ENCODE data around the gene NFXL1.

The NFXL1 gene

DNA sequence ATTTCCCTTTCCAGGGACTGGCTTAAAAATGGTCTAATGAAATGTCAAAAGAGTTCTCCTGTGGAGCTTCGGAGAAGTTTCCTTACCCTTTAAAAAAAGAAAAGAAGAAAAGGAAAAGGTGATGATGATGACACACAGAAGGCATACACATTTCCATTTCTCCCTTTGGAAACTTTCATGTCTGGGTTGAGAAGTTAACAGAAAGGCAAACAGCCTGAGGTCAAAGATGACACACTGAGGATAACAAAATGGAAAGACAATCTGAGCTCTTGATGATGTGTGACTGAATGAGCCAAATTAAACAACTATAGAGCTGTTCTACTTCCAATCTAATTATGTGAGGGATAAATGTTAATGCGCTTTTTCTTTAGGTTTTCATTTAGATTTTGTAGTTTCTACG is 32.2 kb downstream of the NFXL1 start:
- no peak for DNase-seq

GRCh38 chr4:47879458-47879857 is 34.9 kb downstream of the NFXL1 start:
- DNase-seq = no peak

DNA sequence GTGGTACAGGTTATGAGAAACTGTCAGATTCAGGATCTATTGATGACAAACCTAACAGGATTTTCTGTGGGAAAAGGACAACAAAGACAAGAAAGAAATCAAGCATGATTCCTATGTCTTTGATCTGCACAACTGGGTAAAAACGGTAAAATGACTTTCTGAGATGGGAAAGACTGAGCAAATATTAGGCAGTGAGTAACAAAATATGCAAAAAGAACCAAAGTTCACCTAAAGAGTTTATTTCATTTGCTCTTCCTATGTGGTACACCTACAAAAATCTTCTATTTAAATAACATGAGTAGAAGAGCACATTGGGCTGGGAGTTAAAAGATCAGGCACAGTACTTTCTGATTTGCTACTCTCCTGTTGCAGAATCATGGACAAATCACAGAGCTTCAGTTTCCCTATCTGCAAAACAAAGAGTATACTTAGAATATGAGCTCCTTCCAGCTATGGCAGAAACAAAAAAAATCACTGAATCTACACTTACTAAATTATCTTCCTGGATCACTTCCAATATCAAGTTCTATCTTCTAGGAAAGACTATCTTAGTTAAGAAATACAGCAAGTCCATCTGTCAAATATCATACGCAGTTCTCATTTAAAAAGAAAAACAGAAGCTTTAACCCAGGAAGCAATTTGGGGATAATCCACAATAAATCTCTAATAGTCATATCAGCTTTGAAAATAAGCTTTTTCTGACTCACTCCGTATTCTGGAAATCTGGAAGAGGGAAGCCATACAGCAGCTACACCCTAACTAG is 37.4 kb downstream of the NFXL1 start:
- DNase-seq = no peak

DNA sequence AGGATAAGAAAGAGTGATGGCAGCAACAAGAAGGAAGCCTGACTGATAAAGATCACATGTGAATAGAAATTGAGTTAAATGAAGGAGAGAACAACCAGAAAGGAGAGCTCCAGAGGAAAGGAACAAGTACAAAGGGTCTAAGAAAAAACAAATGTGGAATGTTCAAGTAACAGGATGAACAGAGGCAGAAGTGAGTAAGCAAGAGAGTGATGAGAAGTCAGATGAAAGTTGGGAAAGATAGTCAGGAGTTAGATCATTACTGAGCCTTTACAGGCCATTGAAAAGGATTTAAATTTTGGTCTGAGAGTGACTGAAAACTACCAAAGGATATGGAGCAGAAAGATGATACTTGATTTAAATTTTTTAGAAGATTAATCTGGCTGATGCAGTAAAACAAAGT is 38.1 kb downstream of the NFXL1 start:
- no peak for DNase-seq

DNA sequence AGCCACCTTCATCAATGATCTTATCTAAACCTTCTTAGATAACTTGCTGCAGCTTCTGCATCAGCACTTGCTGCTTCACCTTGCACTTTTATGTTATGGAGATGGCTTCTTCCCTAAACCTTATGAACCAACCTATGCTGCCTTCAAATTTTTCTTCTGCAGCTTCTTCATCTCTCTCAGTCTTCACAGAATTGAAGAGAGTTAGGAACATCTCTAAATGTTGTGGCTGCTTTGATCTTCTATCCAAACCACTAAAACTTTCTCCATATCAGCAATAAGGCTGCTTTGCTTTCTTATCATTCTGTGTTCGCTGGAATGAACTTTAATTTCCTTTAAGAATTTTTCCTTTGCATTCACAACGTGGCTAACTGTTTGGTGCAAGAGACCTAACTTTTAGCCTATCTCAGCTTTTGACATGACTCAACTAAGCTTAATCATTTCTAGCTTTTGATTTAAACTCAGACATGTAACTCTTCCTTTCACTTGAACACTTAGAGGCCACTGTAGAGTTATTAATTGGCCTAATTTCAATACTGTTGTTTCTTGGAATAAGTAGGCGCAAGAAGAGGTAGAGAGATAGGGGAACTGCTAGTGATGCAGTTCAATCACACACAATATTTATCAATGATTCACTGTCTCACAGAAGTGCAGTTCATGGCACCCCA is 40.4 kb downstream of the NFXL1 start:
- DNase-seq = no peak

DNA sequence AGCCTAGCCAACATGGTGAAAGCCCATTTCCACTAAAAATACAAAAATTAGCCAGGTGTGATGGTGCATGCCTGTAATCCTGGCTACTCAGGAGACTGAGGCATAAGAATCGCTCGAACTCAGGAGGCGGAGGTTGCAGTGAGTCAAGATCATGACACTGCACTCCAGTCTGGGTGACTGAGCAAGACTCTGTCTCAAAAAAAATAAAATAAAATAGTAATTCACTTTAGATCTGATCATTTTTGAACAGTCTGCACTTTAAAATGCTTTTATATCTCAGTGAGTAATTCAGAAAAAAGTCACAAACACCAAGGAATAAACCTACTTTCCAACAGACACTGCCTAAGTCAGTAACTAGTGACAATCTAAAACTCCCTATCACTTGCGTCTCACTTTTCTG is 50.9 kb downstream of the NFXL1 start:
- DNase-seq = no peak

- no peak for DNase-seq
These were observed 52.1 kb downstream of the NFXL1 start for GRCh38 chr4:47862297-47862696.

DNA sequence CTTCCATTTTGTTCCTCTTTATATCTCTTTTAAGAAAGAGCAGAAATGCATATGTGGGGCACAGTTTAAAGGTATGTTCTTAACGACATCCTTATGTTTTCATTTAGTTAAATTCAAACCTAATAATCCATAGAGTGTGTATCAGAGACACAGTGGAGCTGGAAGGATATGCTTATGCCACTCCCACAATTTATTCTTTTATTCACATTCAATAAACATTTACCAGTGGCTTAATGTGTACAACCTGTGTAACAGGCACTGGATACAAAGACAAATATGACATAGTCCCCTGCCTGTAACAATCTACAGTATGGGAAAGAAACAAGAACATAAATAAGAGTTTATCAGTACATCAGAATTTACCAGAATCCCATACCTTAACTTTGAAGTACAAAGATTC is 54.1 kb downstream of the NFXL1 start:
- no peak for DNase-seq

- no peak for DNase-seq
These were observed 56.4 kb downstream of the NFXL1 start for GRCh38 chr4:47858006-47858405.

GRCh38 chr4:47856713-47857112 is 57.7 kb downstream of the NFXL1 start:
- no peak for DNase-seq

GRCh38 chr4:47855350-47855749 is 59.0 kb downstream of the NFXL1 start:
- DNase-seq = no peak

DNA sequence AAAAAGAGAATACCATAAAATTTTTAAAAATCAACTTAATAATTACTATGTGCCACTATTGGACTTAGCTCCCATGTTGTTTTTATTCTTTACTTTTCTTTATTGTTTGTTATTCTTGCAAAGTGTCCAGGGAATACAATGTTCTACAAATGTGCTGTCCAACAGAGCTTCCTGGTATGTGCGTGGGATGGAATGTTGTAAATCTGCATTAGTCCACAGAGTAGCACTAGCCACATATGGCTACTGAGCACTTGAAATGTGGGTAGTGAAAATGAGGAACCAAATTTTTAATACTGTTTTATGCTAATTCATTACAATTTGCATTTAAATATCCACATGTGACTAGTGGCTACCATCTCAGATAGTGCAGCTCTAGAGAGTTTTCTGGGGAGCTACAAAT is 62.2 kb downstream of the NFXL1 start:
- DNase-seq = no peak

GRCh38 chr4:47849466-47849865 is 64.9 kb downstream of the NFXL1 start:
- DNase-seq = no peak

GRCh38 chr4:47848041-47848440 is 66.3 kb downstream of the NFXL1 start:
- DNase-seq = no peak

- no peak for DNase-seq
These were observed 71.4 kb downstream of the NFXL1 start for GRCh38 chr4:47842985-47843384.

DNA sequence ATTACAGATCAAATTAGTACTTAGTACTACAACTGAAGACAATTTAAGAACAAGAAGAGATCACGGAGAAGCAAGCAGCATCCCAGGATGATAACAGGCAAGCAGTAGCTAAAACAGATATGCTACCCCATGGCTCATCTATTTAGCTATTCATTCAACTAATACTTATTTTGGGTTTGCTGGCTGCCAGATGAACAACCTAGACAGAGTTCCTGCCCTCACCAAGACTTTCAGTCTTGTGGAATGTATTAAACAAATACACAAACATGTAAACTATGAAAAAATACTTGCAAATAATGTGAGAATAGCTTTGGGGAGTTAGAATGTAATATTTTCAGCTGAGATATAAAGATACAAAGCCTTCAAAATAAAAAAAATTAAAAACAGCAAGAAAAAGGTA is 74.1 kb downstream of the NFXL1 start:
- DNase-seq = no peak

- no peak for DNase-seq
These were observed 75.1 kb downstream of the NFXL1 start for GRCh38 chr4:47839259-47839658.

- no peak for DNase-seq
These were observed 75.9 kb downstream of the NFXL1 start for GRCh38 chr4:47838445-47838844.

GRCh38 chr4:47837908-47838294 is 76.5 kb downstream of the NFXL1 start, which contains the start of gene CORIN:
Gene CORIN, minus strand, starts transcription at chr4:47838067. Its CDS starts 118 bp downstream, at chr4:47837949.
- no peak for DNase-seq

DNA sequence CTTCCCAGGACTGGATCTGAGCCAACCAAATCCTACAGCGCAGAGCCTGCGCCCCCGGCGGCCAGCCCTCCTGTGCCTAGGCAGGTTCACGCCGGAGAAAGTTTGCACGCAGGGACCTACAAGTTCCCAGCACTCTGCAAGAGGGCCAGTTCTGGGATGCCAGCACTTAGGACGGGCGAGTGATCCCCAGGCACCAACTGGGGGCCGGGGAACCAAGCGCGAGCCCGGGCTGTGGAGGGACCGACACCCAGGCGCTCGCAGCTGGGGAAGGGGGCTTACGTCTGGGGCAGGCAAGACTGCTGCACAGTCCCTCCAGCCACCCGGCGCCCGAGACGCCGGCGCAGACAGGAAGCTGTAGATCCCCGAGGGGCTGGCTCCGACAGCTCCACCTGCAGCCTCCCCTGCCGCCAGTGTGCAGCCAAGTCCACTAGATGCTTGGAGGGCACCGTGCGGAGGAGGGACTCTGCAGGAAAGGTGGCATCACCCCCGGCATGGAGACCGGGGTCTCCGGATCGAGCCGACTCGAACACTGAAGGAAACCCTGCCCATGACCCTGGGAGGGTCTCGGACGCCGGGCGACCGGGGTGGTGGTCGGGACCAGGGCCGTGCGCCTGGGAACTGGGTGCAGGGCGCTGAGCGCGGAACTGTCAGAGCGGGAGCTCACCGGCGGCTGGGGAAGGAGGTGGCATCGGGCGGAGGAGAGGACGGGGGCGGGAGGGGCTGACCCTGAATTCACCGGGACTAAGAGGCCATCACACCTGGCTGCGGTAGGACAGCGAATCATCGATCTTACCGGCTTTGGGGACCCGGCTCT is 77.1 kb downstream of the NFXL1 start:
- no peak for DNase-seq

DNA sequence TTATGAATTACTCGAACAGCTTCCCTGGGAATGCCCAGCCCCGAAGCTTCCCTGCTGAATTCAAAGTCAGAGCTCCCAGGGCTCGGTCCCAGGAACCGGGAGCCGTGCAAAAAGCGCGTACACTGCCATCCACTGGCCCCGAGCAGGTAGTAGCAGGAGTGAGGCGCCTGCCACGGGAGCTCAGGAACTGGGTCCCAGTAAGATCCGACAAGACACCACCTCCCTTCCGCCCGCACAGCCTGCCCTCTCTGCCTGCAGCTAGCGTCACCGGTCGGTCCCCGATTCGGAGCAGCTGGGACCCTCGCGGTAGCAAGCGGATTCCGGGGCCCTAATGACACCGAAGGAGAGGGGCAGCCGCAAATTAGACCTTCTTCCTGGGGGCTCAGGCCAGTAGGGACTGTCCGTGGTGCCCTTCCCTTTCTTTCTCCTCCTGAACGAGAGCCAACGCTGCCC is 77.7 kb downstream of the NFXL1 start:
- no peak for DNase-seq

DNA sequence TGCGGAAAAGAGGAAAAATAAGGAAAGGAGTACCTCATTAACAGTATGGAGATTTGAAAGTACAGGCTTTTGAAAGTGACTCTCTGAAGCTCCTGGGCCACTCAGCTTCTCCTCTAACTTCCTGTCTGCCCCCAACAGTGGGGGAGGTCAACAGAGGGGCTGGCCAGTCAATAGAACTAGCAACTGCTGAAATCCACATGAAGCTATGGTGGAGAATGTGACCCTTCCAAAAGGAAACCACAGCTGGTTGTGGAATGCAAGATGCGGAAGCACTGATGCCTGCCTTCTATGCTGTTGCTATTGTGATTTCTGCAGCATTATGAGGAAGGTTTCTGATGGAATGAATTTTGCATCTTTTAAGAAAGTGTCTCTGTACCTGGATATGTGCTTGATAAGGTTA is 78.9 kb downstream of the NFXL1 start:
- no peak for DNase-seq

GRCh38 chr4:47831026-47831679 is 83.2 kb downstream of the NFXL1 start:
- no peak for DNase-seq

Data from NK-92 treated with Interleukin-12 subunit alpha and Interleukin-12 subunit beta, amount 100 ng/mL, for 24 hours (cell line).